PFSK-1 (cell line): ENCODE measurements around the gene WAS.

Source experiments
- FOXP2 ChIP-seq: optimal IDR thresholded peaks from 2 replicates; pipeline ENCODE3; 2011; ENCODE audit warnings: borderline replicate concordance, control low read depth, inconsistent platforms; ENCODE audit not compliant: insufficient read depth; ENCODE audit errors: extremely low read length, extremely low read depth
- POLR2AphosphoS5 ChIP-seq: IDR thresholded peaks from 2 replicates; pipeline ENCODE4 v1.6.1; 2012; ENCODE audit warnings: low read depth, mild to moderate bottlenecking, control low read depth, low read length, moderate library complexity
- SIN3A ChIP-seq: IDR thresholded peaks from 2 replicates; pipeline ENCODE4 v1.6.1; 2012; ENCODE audit warnings: mild to moderate bottlenecking, low read length, moderate library complexity, borderline replicate concordance; ENCODE audit not compliant: insufficient read depth
- TAF1 ChIP-seq: IDR thresholded peaks from 2 replicates; pipeline ENCODE4 v1.6.1; 2012; ENCODE audit warnings: low read length, control low read depth, borderline replicate concordance; ENCODE audit not compliant: insufficient read depth
- TF ChIP-seq, protein P1 (sequence below), 2 experiments: IDR thresholded peaks; 2 replicates each; pipeline versions ENCODE4 v1.6.1 to v1.8.0; 2011 to 2012; ENCODE audit warnings: low read depth in 2 of 2, low read length in 2 of 2, control low read depth in 1 of 2, inconsistent platforms in 1 of 2, mild to moderate bottlenecking in 1 of 2, moderate library complexity in 1 of 2; ENCODE audit not compliant: insufficient read depth in 1 of 2

WAS gene

DNA sequence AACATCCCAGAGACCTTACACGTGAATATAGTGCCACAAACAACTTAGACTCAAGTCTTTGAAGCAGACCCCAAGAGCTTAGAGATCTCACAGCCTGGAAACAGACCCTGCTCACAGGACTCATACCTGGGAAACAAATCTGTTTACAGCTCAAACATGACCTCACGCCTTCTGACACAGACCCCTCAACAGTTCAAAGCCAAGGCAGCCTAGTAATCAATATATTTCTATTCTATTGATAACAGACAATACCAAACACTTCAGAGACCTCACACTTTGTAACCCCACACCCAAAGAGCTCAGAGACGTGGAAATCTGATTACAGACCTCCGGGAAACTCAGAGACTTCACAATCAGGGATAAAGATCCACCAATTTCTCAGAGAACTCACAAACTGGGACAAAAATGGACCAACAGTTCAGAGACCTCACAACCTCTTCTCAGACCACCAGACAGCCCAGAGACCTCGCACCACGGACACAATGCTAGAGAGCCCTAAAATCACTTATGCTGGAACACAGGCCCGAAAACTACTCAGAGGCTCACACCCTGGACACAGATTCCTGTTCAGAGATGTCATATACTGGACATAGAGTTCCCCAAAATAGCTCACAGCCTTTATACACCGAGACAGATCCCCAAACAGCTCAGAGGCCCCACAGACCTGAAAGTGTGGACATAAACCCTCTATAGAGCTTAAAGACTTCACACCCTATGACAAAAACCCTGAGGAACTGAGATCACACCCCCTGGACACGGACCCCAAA lies 27.7 kb downstream of the WAS start:
- no peak for TF ChIP-seq FOXP2
- TF ChIP-seq POLR2AphosphoS5: no peak
- no peak for TF ChIP-seq SIN3A
- TF ChIP-seq, protein P1, sequence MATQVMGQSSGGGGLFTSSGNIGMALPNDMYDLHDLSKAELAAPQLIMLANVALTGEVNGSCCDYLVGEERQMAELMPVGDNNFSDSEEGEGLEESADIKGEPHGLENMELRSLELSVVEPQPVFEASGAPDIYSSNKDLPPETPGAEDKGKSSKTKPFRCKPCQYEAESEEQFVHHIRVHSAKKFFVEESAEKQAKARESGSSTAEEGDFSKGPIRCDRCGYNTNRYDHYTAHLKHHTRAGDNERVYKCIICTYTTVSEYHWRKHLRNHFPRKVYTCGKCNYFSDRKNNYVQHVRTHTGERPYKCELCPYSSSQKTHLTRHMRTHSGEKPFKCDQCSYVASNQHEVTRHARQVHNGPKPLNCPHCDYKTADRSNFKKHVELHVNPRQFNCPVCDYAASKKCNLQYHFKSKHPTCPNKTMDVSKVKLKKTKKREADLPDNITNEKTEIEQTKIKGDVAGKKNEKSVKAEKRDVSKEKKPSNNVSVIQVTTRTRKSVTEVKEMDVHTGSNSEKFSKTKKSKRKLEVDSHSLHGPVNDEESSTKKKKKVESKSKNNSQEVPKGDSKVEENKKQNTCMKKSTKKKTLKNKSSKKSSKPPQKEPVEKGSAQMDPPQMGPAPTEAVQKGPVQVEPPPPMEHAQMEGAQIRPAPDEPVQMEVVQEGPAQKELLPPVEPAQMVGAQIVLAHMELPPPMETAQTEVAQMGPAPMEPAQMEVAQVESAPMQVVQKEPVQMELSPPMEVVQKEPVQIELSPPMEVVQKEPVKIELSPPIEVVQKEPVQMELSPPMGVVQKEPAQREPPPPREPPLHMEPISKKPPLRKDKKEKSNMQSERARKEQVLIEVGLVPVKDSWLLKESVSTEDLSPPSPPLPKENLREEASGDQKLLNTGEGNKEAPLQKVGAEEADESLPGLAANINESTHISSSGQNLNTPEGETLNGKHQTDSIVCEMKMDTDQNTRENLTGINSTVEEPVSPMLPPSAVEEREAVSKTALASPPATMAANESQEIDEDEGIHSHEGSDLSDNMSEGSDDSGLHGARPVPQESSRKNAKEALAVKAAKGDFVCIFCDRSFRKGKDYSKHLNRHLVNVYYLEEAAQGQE (IDR thresholded peaks at IDR 0.05; ENCODE audit: insufficient read depth in 1 of 2, low read depth in 2 of 2, low read length in 2 of 2): no peak
- TF ChIP-seq TAF1: no peak

DNA sequence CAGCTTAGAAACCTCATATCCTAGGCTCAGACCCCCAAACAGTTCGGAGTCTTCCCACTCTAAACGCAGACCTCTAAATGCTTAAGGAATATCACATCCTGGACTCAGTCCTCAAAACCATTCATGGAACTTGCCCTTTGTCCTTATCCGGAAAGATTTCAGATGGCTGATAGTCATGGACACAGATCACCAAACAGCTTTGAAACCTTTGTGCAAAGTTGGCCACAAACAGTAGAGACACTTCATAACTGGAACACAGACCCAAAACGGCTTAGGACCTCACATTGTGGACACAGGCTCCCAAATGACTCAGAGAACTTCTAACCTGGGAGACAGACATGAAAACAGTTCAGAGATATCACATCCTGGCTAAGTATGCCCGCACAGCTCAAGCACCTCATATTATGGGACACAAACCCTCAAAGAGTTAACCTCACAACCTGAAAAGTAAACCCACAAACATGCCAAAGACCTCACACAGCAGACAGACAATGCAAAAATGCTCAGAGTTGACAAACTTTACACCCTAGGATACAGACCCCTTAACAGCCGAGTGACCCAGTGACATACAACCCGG lies 28.4 kb downstream of the WAS start:
- no peak for TF ChIP-seq TAF1
- no peak for TF ChIP-seq FOXP2
- TF ChIP-seq, protein P1 (IDR thresholded peaks at IDR 0.05; ENCODE audit: insufficient read depth in 1 of 2, low read depth in 2 of 2, low read length in 2 of 2): no peak
- no peak for TF ChIP-seq POLR2AphosphoS5
- no peak for TF ChIP-seq SIN3A

DNA sequence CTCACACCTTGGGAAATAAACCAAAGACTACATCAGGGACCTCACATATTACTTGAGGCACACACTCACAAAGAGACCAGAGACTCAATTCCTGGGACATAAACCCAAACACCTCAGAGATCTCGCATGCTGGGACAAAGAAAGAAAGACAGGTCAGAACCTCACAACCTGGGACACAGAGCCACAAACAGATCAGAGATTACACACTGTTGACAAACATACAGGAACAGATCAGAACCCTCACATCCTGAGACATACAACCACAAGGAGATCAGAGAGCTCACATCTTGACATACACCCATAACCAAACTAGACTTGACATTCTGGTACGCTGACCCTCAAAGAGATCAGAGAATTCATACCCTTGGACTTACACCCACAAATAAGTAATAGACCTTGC lies 30.2 kb downstream of the WAS start:
- TF ChIP-seq SIN3A (no peak), POLR2AphosphoS5 (no peak), FOXP2 (no peak), TAF1 (no peak)
- TF ChIP-seq, protein P1 (IDR thresholded peaks at IDR 0.05; ENCODE audit: insufficient read depth in 1 of 2, low read depth in 2 of 2, low read length in 2 of 2): no peak

DNA sequence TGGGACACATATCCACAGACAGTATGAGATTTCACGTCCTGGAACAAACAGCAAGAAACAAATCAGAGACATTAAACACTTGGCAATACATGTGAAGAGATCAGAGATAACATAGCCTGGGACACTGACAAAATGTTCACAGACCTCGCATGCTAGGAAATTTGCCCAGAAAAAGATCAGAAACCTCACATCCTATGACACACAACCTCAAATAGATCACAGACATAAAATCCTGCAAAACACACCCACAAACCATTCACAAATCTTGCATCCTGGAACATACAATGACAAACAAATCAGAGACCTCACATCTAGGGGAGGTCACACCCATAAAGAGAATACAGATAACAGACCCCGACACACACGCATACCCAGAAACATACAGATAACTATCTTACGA lies 31.0 kb downstream of the WAS start:
- TF ChIP-seq TAF1: no peak
- TF ChIP-seq, protein P1 (IDR thresholded peaks at IDR 0.05; ENCODE audit: insufficient read depth in 1 of 2, low read depth in 2 of 2, low read length in 2 of 2): no peak
- no peak for TF ChIP-seq POLR2AphosphoS5
- no peak for TF ChIP-seq SIN3A
- no peak for TF ChIP-seq FOXP2
